Chondrocyte (in vitro differentiated cells): Measurements from ENCODE around the gene TLE1. TPM values are rescaled to one million over a fixed set of nuclear protein-coding genes. Genes with fewer than 3 reads are reported as not detected.

ENCODE experiments used
- DNase-seq: peaks from one replicate; pipeline ENCODE4 v3.0.0; 2021; ENCODE audit warnings: mixed read lengths, low spot score
- H3K27ac Mint-ChIP-seq: one replicate; pipeline ENCODE4 v1.8.0; 2021; ENCODE audit warnings: mild to moderate bottlenecking, moderate library complexity, mixed read lengths; ENCODE audit not compliant: unreplicated experiment
- H3K27me3 Mint-ChIP-seq: 2 replicates; pipeline ENCODE4 v1.8.0; 2021; ENCODE audit warnings: low read depth, mixed read lengths
- H3K36me3 Mint-ChIP-seq: 2 replicates; pipeline ENCODE4 v1.8.0; 2021; ENCODE audit warnings: low read depth, mixed read lengths
- H3K4me1 Mint-ChIP-seq: 2 replicates; pipeline ENCODE4 v1.8.0; 2021; ENCODE audit warnings: low read depth, mild to moderate bottlenecking, mixed read lengths
- H3K4me3 Mint-ChIP-seq: one replicate; pipeline ENCODE4 v1.8.0; 2021; ENCODE audit warnings: mild to moderate bottlenecking, moderate library complexity, mixed read lengths; ENCODE audit not compliant: unreplicated experiment
- H3K9me3 Mint-ChIP-seq: 2 replicates; pipeline ENCODE4 v1.8.0; 2021; ENCODE audit warnings: low read depth, mixed read lengths
- CTCF ChIP-seq: fragments of 200-600 bp; sonication (generic); IDR thresholded peaks from 2 replicates; pipeline ENCODE4 v1.5.0; 2021; ENCODE audit warnings: antibody characterized with exemption, mild to moderate bottlenecking, moderate library complexity
- total RNA-seq: library from RNA; stranded (reverse); gene quantifications from 3 replicates; pipeline ENCODE4 v1.2.1, GENCODE V29; 2021

TLE1 gene
- total RNA-seq, 1 donor from 2014 or later: 12.6 TPM

- Mint-ChIP-seq H3K4me3 (no peak overlapping the region), H3K27me3 (no peaks in the 10 kb centered on the region), H3K36me3 (peaks cover 21% of the 10 kb centered on the region), H3K9me3 (no peaks in the 10 kb centered on the region), H3K4me1 (peaks cover 38% of the 10 kb centered on the region), H3K27ac (no peak overlapping the region)
- DNase-seq: no peak
- no peak for TF ChIP-seq CTCF
These were observed 84.8 kb downstream of the TLE1 start for GRCh38 chr9:81604306-81605169.

GRCh38 chr9:81602887-81603680 lies 86.3 kb downstream of the TLE1 start:
- Mint-ChIP-seq H3K36me3 (peaks cover 22% of the 10 kb centered on the region), H3K27ac (no peak overlapping the region), H3K9me3 (no peaks in the 10 kb centered on the region), H3K4me1 (peaks cover 31% of the 10 kb centered on the region), H3K4me3 (no peak overlapping the region), H3K27me3 (no peaks in the 10 kb centered on the region)
- TF ChIP-seq CTCF: no peak
- DNase-seq: no peak

GRCh38 chr9:81601639-81602623 lies 87.4 kb downstream of the TLE1 start:
- peaks cover 26% of the 10 kb centered on the region for H3K4me1 Mint-ChIP-seq
- DNase-seq: no peak
- no peak overlapping the region for H3K27ac Mint-ChIP-seq
- H3K36me3 Mint-ChIP-seq: peaks cover 19% of the 10 kb centered on the region
- no peaks in the 10 kb centered on the region for H3K9me3 Mint-ChIP-seq
- TF ChIP-seq CTCF: no peak
- H3K27me3 Mint-ChIP-seq: no peaks in the 10 kb centered on the region
- no peak overlapping the region for H3K4me3 Mint-ChIP-seq

GRCh38 chr9:81600631-81601030 lies 88.7 kb downstream of the TLE1 start:
- no peak for DNase-seq
- H3K4me3 Mint-ChIP-seq: no peak overlapping the region
- peaks cover 22% of the 10 kb centered on the region for H3K36me3 Mint-ChIP-seq
- H3K9me3 Mint-ChIP-seq: no peaks in the 10 kb centered on the region
- peaks cover 37% of the 10 kb centered on the region for H3K4me1 Mint-ChIP-seq
- no peak overlapping the region for H3K27ac Mint-ChIP-seq
- H3K27me3 Mint-ChIP-seq: no peaks in the 10 kb centered on the region
- TF ChIP-seq CTCF: no peak
